AG04449 (cell line): Measurements from ENCODE around the gene MATR3.

Source experiments
- CTCF ChIA-PET: fragments of 350-600 bp; formaldehyde crosslinking; extraction: SDS; loops from one replicate; lab custom pipeline; 2021; ENCODE audit warnings: antibody characterized with exemption; lab: Yijun Ruan, JAX
- POLR2A ChIA-PET: fragments of 400-600, 350-600 bp; formaldehyde crosslinking; extraction: SDS; loops from one replicate; lab custom pipeline; 2020; ENCODE audit warnings: antibody characterized with exemption, inconsistent platforms; lab: Yijun Ruan, JAX
- DNase-seq: peaks from one replicate; pipeline ENCODE4 v3.0.0-alpha.2; 2010; ENCODE audit warnings: low read depth, low spot score
- H3K4me3 ChIP-seq: 2 replicates; pipeline ENCODE4 v1.5.1; 2011; ENCODE audit warnings: low read depth, mild to moderate bottlenecking, control low read depth, low read length
- CTCF ChIP-seq: IDR thresholded peaks from one replicate; pipeline ENCODE4 v1.5.1; 2011; ENCODE audit warnings: mild to moderate bottlenecking, moderate library complexity, low read length, control low read depth, inconsistent platforms; ENCODE audit not compliant: insufficient read depth; ENCODE audit errors: missing control alignments

The MATR3 gene

GRCh38 chr5:139293507-139294373 lies at the start of gene MATR3:
TSS of gene MATR3 (plus strand) at chr5:139293740. CDS start at chr5:139307416, 13,676 bp downstream.
- no peak for TF ChIP-seq CTCF
- peak within 1 kb of the TSS; percentile 85 for H3K4me3 ChIP-seq
- CTCF ChIA-PET: interaction anchor here (0.6 to 1.9 kb wide), 10 partner anchors 10 to 714 kb away, joined by 3 to 7 read pairs (median 4); no protein-coding TSS in a partner anchor
- POLR2A ChIA-PET: interaction anchor here (0.6 to 2.2 kb wide), 6 partner anchors 11 to 829 kb away, joined by 3 to 20 read pairs (median 5); partner anchors contain the start of genes HSPA9 and PAIP2
- DNase-seq: peak; percentile 57

- H3K4me3 ChIP-seq: no peak overlapping the region
- POLR2A ChIA-PET: no interaction called here
- CTCF ChIA-PET: interaction anchor here (1.0 to 1.7 kb wide), 3 partner anchors 8 to 17 kb away, joined by 3 to 5 read pairs (median 4); no protein-coding TSS in a partner anchor
- no peak for DNase-seq
- TF ChIP-seq CTCF: no peak
Measured at GRCh38 chr5:139245637-139246339, 47.8 kb upstream of the MATR3 start.

GRCh38 chr5:139246394-139246793 lies 47.1 kb upstream of the MATR3 start:
- DNase-seq: no peak
- CTCF ChIA-PET: interaction anchor here (1.0 to 1.7 kb wide), 3 partner anchors 9 to 16 kb away, joined by 3 to 5 read pairs (median 4); no protein-coding TSS in a partner anchor
- no peak overlapping the region for H3K4me3 ChIP-seq
- POLR2A ChIA-PET: no interaction called here
- no peak for TF ChIP-seq CTCF

GRCh38 chr5:139248826-139249453 lies 44.6 kb upstream of the MATR3 start:
- ChIA-PET POLR2A (no interaction called here), CTCF (no interaction called here)
- H3K4me3 ChIP-seq: no peak overlapping the region
- no peak for TF ChIP-seq CTCF
- DNase-seq: no peak

- no peak for TF ChIP-seq CTCF
- POLR2A ChIA-PET: no interaction called here
- H3K4me3 ChIP-seq: no peak overlapping the region
- CTCF ChIA-PET: interaction anchor here (1.8 kb wide), 1 partner anchor 10 kb away, joined by 5 read pairs; no protein-coding TSS in a partner anchor
- DNase-seq: no peak
Measured at GRCh38 chr5:139251281-139251687, 42.3 kb upstream of the MATR3 start.
